GM12872 (cell line): ENCODE measurements around the gene PIP4K2A.

Source experiments
- CTCF ChIP-seq: IDR thresholded peaks from 3 replicates; pipeline ENCODE4 v1.5.1; 2011; ENCODE audit warnings: low read depth, mild to moderate bottlenecking, low read length, moderate library complexity; ENCODE audit not compliant: insufficient read depth

The PIP4K2A gene

GRCh38 chr10:22677333-22677732 is 37.0 kb downstream of the PIP4K2A start:
- no peak for TF ChIP-seq CTCF

- TF ChIP-seq CTCF, result no peak
These were observed 37.9 kb downstream of the PIP4K2A start for GRCh38 chr10:22676435-22676834.

GRCh38 chr10:22674573-22674930 is 39.8 kb downstream of the PIP4K2A start:
- TF ChIP-seq CTCF, result no peak

- TF ChIP-seq CTCF, result no peak
These were observed 40.4 kb downstream of the PIP4K2A start for GRCh38 chr10:22673785-22674572.

- no peak for TF ChIP-seq CTCF
These were observed 41.3 kb downstream of the PIP4K2A start for GRCh38 chr10:22673091-22673392.

- no peak for TF ChIP-seq CTCF
These were observed 41.9 kb downstream of the PIP4K2A start for GRCh38 chr10:22672319-22673090.

GRCh38 chr10:22670788-22671187 is 43.6 kb downstream of the PIP4K2A start:
- TF ChIP-seq CTCF, result no peak
